Kidney (tissue), 14 donors: Measurements from ENCODE around the gene TNFRSF18. TPM values are rescaled to one million over a fixed set of nuclear protein-coding genes. Genes with fewer than 3 reads are reported as not detected.

Source experiments
- DNase-seq, 5 donors: peaks; one replicate each; pipeline ENCODE4 v3.0.0-alpha.2; 2013 to 2020
- FAIRE-seq: peaks from 2 replicates; lab custom pipeline; 2012; peaks lifted over from hg19 to GRCh38; lab: Jason Lieb, UNC
- H3K27ac ChIP-seq, 2 donors: one replicate each; pipeline ENCODE4 v1.7.0; 2013; ENCODE audit warnings: low read depth in 2 of 2, low read length in 2 of 2, inconsistent platforms in 1 of 2
- H3K27me3 ChIP-seq: one replicate; pipeline ENCODE4 v1.7.1; 2013; ENCODE audit warnings: low read length, inconsistent platforms; ENCODE audit not compliant: control insufficient read depth, insufficient read depth
- H3K36me3 ChIP-seq, 3 donors: one replicate each; pipeline versions ENCODE4 v1.7.0 to v1.7.1; 2013; ENCODE audit warnings: low read length in 3 of 3, control low read depth in 1 of 3, inconsistent platforms in 1 of 3; ENCODE audit not compliant: insufficient read depth in 3 of 3, control insufficient read depth in 2 of 3
- H3K4me1 ChIP-seq, 3 donors: one replicate each; pipeline versions ENCODE4 v1.7.0 to v1.7.1; 2013; ENCODE audit warnings: low read length in 3 of 3, inconsistent platforms in 1 of 3, low read depth in 1 of 3; ENCODE audit not compliant: control insufficient read depth in 2 of 3, insufficient read depth in 2 of 3
- H3K4me3 ChIP-seq, 3 donors: one replicate each; pipeline versions ENCODE4 v1.7.0 to v1.8.1; 2013; ENCODE audit warnings: low read length in 3 of 3, control low read depth in 1 of 3, inconsistent platforms in 1 of 3
- H3K9ac ChIP-seq, 3 donors: one replicate each; pipeline versions ENCODE4 v1.7.0 to v1.7.1; 2013; ENCODE audit warnings: low read length in 3 of 3, control low read depth in 1 of 3, inconsistent platforms in 1 of 3
- H3K9me3 ChIP-seq, 3 donors: one replicate each; pipeline versions ENCODE4 v1.7.0 to v1.7.1; 2013; ENCODE audit warnings: low read length in 3 of 3, control low read depth in 1 of 3, inconsistent platforms in 1 of 3; ENCODE audit not compliant: control insufficient read depth in 2 of 3, insufficient read depth in 1 of 3
- intact Hi-C: fragments of 100-400 bp; cut with DNase I; formaldehyde crosslinking; loops from one replicate; pipeline ENCODE4 v1.11.1; 2022
- polyA plus RNA-seq: library from polyadenylated mRNA; stranded (reverse); fragments of 350-450 nt; fragmentation: Illumina TruSeq; extraction: RNeasy Lipid Tissue Mini Kit (QIAGEN cat#74804); gene quantifications from one replicate; pipeline ENCODE4 v1.2.3, GENCODE V29; 2014; ENCODE audit warnings: low read depth, low replicate concordance; ENCODE audit not compliant: insufficient read depth
- total RNA-seq: library from RNA; stranded (reverse); fragmentation: NEBNext Ultra II Directional; extraction: Animal tissue kit (Norgen Biotek cat#: 25700); gene quantifications from one replicate; pipeline ENCODE4 v1.2.1, GENCODE V29; 2021
- TF ChIP-seq, protein P1 (sequence below): IDR thresholded peaks from 3 replicates; pipeline ENCODE4 v1.5.1; 2012; ENCODE audit warnings: mild to moderate bottlenecking, moderate library complexity, borderline replicate concordance; ENCODE audit not compliant: insufficient read depth; ENCODE audit errors: extremely low read depth
- donor health status: control.
- donor health status: control.
- donor health status: control.
- donor health status: control.
- donor health status: control.
- donor health status: DM: yes; HTN: yes; CAD: no.
- donor health status: Normal renal cell carcinoma (clear cell type).

TNFRSF18 gene
- total and polyA plus RNA-seq, 2 donors from 2014 or later: 8.1 TPM; not detected in 1

DNA sequence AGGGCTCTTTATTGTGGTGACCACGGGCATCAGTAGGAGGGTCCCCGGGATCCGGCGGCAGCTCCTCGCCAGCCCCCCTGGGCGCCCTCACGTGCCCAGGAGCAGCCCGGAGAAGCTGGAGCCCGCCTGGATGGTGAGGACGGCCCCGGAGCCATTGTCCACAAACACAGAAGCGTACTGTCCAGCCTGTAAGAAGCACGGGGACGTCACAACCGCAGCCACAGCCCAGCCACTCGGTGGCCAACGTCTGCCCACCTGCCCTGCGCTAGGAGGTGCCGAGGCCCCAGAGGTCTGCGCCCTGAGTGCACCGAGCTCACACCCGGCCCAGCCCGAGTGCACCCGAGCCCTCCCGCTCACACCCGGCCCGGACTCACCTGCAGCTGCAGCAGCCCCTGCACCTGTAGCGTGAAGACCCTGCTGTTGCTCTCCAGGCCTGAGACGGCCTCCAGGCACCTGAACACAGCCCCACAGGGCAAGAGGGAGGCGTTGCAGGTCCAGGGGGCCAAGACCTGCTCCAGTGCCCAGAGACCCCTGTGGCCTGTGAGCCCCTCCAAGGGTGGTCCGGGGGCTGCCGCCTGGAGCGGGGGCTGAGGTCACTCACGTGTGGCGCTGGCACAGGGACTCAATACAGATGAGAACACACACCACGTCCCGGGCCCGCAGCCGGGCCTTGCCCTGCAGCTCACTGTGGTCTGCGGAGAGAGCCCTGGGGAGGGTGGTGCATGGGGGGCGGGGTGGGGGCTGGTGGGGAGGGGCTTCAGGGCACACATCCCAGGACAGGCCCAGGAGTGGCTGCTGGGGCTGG lies 36.3 kb upstream of the TNFRSF18 start:
- H3K4me1 ChIP-seq: no peaks in the 10 kb centered on the region
- H3K4me3 ChIP-seq: no peak overlapping the region
- no peaks in the 10 kb centered on the region for H3K9me3 ChIP-seq
- H3K9ac ChIP-seq: no peak overlapping the region
- H3K27me3 ChIP-seq: no peaks in the 10 kb centered on the region
- DNase-seq: peak in 1 of 5 donors; percentile 67
- H3K27ac ChIP-seq: no peak overlapping the region
- intact Hi-C loops: no loop called here
- FAIRE-seq: no peak
- TF ChIP-seq, protein P1, sequence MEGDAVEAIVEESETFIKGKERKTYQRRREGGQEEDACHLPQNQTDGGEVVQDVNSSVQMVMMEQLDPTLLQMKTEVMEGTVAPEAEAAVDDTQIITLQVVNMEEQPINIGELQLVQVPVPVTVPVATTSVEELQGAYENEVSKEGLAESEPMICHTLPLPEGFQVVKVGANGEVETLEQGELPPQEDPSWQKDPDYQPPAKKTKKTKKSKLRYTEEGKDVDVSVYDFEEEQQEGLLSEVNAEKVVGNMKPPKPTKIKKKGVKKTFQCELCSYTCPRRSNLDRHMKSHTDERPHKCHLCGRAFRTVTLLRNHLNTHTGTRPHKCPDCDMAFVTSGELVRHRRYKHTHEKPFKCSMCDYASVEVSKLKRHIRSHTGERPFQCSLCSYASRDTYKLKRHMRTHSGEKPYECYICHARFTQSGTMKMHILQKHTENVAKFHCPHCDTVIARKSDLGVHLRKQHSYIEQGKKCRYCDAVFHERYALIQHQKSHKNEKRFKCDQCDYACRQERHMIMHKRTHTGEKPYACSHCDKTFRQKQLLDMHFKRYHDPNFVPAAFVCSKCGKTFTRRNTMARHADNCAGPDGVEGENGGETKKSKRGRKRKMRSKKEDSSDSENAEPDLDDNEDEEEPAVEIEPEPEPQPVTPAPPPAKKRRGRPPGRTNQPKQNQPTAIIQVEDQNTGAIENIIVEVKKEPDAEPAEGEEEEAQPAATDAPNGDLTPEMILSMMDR: no peak
- H3K36me3 ChIP-seq: no peaks in the 10 kb centered on the region

DNA sequence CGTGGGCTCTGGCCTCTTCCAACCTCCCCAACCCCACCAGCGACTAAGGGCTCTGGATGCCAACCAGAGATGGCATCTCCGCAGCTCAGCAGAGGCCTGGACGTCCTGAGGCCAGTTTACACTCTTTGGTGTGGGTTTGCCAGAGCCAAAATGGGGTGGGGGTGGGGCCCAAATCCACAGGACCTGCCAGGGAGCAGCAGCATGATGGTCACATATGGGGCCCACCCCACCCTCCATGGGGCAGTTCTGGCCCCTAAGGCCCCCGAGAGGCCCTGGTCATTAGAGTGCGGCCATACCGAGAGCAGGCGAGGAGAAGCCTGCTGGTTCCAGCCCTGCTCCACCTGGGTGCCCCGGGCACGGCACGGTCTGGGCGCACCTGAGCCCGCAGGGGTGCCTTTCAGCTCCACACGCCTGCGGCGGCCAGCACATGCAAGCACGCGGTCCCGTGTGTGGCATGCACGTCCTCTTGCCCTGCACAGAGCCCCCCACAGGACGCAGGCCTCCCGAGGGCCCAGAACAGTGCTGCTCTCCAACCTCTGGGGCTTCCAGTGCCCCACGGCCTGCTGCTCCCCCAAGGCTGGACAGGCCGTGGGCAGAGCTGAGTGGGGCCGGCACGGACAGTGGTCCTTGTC lies 35.3 kb upstream of the TNFRSF18 start:
- DNase-seq (peak in 1 of 5 donors; percentile 59), FAIRE-seq (no peak)
- Histone ChIP-seq H3K9me3 (no peaks in the 10 kb centered on the region), H3K27ac (no peak overlapping the region), H3K9ac (no peak overlapping the region), H3K4me1 (no peaks in the 10 kb centered on the region), H3K27me3 (no peaks in the 10 kb centered on the region), H3K4me3 (no peak overlapping the region), H3K36me3 (no peaks in the 10 kb centered on the region)
- TF ChIP-seq, protein P1: no peak
- intact Hi-C loops: no loop called here

DNA sequence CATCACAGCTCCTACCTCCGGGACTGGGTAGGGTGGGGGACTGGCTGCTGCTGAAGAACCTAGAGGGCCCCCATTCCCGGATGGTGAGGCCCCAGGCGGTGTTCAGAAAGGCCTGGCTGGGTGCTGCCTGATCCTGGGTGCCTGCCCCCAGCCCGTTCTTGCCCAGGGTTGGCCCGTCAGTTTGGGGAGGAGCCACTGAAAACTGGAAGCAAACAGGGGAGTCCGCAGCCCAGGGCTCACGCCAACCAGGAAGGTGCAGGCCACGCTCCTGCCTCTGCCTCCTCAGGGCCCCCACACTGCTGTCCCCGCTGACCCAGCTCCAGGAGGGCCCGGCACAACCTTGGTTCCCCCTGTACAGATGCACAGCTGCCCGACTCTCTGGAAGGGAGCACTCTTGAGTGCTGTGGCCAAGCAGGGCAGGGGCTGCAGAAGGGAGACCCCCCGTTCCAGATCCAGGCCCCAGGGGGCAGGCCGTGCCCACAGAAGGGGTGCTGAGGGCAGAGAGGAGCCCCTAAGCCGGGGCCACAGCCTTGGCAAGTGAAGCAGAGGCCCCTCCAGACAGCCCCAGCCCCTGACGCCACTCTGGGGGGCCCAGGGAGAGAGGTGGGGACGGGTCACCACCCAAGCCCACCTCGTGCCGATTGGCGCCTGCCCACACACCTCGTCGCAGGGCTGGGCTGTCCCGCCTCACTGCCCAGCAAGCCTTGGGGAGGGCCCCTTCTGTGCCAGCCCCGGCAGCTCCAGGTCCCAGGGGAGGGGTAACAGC lies 34.6 kb upstream of the TNFRSF18 start:
- TF ChIP-seq, protein P1: no peak
- H3K4me1 ChIP-seq: no peaks in the 10 kb centered on the region
- H3K27me3 ChIP-seq: no peaks in the 10 kb centered on the region
- H3K27ac ChIP-seq: no peak overlapping the region
- no peak overlapping the region for H3K4me3 ChIP-seq
- DNase-seq (peak in 3 of 5 donors; percentile 53 to 80 (median 62)), FAIRE-seq (no peak)
- no peaks in the 10 kb centered on the region for H3K36me3 ChIP-seq
- no peak overlapping the region for H3K9ac ChIP-seq
- H3K9me3 ChIP-seq: no peaks in the 10 kb centered on the region
- intact Hi-C loops: no loop called here
